HG03439 (cell line): Measurements from ENCODE around the gene LRRC66.

Experiments used
- ATAC-seq: cut with Tn5 transposase; IDR thresholded peaks from one replicate; pipeline ENCODE4 v1.9.1; 2021; ENCODE audit warnings: mild to moderate bottlenecking, moderate library complexity; ENCODE audit not compliant: unreplicated experiment

The LRRC66 gene

GRCh38 chr4:52019936-52020657 lies at the start of gene LRRC66:
Gene LRRC66, minus strand, starts transcription at chr4:52020363. Its CDS starts 2,750 bp downstream, at chr4:52017613.
- no peak for ATAC-seq

- no peak for ATAC-seq
Measured at GRCh38 chr4:52069571-52069970, 49.4 kb upstream of the LRRC66 start.

GRCh38 chr4:52059372-52059771 lies 39.2 kb upstream of the LRRC66 start:
- ATAC-seq: no peak

GRCh38 chr4:52058275-52058674 lies 38.1 kb upstream of the LRRC66 start:
- ATAC-seq: no peak

- no peak for ATAC-seq
Measured at GRCh38 chr4:52057196-52057595, 37.0 kb upstream of the LRRC66 start.

GRCh38 chr4:52054254-52054653 lies 34.1 kb upstream of the LRRC66 start:
- no peak for ATAC-seq

GRCh38 chr4:52052475-52052780 lies 32.3 kb upstream of the LRRC66 start:
- peak; percentile 54 for ATAC-seq

GRCh38 chr4:52051615-52052474 lies 31.7 kb upstream of the LRRC66 start:
- ATAC-seq: peak; percentile 61

GRCh38 chr4:52051213-52051614 lies 31.1 kb upstream of the LRRC66 start, which contains the start of gene SPATA18:
Gene SPATA18, plus strand, starts transcription at chr4:52051304. Its CDS starts 401 bp downstream, at chr4:52051705.
- ATAC-seq: peak; percentile 46

- no peak for ATAC-seq
Measured at GRCh38 chr4:52049266-52049665, 29.1 kb upstream of the LRRC66 start.

- no peak for ATAC-seq
Measured at GRCh38 chr4:52045028-52045427, 24.9 kb upstream of the LRRC66 start.

- ATAC-seq: peak; percentile 94
Measured at GRCh38 chr4:52038103-52038912, 18.1 kb upstream of the LRRC66 start, which contains the start of gene SGCB. Gene SGCB, minus strand, starts transcription at chr4:52038299. Its CDS starts 40 bp downstream, at chr4:52038259.

GRCh38 chr4:52037689-52038102 lies 17.5 kb upstream of the LRRC66 start:
- peak; percentile 65 for ATAC-seq

- ATAC-seq: no peak
Measured at GRCh38 chr4:52036886-52037530, 16.8 kb upstream of the LRRC66 start.

- ATAC-seq: no peak
Measured at GRCh38 chr4:52035190-52035589, 15.0 kb upstream of the LRRC66 start.

- ATAC-seq: no peak
Measured at GRCh38 chr4:52032005-52032404, 11.8 kb upstream of the LRRC66 start.

GRCh38 chr4:52028970-52029369 lies 8.8 kb upstream of the LRRC66 start:
- ATAC-seq: no peak

GRCh38 chr4:52017814-52018213 lies 2.3 kb downstream of the LRRC66 start:
- no peak for ATAC-seq

GRCh38 chr4:52016981-52017380 lies 3.2 kb downstream of the LRRC66 start:
- no peak for ATAC-seq

- no peak for ATAC-seq
Measured at GRCh38 chr4:52015366-52015765, 4.8 kb downstream of the LRRC66 start.

GRCh38 chr4:52014903-52015302 lies 5.3 kb downstream of the LRRC66 start:
- ATAC-seq: no peak
